ENCODE results near the gene C19orf81.
"Not testable (repeated sequence)": the region's sequence is repeated elsewhere in the genome, so short reads cannot be mapped to it uniquely, and the experiment has no call there.

The C19orf81 gene

DNA sequence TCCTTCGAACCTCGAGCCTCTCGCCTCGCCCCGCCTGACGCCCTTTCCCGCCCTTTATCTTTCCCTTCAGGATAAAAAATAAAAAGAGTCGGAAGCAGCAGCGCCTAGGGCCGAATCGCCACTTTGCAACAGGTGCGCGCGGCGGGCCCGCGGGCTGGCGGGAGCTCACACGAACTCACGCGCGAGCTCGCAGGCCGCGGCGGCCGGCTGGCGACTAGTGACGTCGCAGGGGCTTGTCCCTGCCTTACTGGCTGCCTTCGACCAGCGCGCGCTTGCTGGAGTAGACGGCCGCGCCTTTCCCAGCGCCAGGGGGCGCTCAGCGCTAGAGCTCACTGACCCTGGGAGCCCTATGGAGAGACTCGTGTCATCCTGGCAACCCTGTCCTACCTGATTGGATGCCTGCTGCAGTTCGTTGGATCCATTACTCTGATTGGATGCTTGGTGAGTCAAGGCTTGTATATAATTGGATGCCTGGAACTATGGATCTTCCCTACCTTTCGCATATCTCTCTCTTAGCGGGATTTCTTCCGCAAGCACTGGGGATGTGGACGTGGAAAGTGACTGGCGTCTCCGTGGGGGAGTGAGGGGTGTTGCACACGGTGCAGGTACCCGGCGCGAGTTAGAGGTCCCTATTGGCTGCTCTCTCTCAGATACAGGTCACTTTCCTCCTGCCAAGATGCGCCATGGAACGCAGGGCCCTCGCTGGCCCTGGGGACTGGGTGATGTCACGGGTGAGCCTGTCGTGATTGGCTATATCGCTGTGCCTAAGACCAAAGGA, 43.0 kb upstream of the C19orf81 start:
- DNase-seq (ENCODE audit: extremely low spot score); POLR2A ChIA-PET: not testable (repeated sequence)
- CTCF ChIA-PET, result interaction anchor here (0.5 kb wide), 1 partner anchor 43 kb away, joined by 4 read pairs; no protein-coding TSS in a partner anchor
- TF ChIP-seq L3MBTL2 (conservative IDR thresholded peaks at IDR 0.05), result 0 out of 2 replicates have a peak, but pooled peaks have one; percentile 16

GRCh38 chr19:50607388-50607787, 41.9 kb upstream of the C19orf81 start:
- POLR2A ChIA-PET, result interaction anchor here (0.6 to 1.0 kb wide), 4 partner anchors 17 to 128 kb away, joined by 3 to 4 read pairs (median 4); no protein-coding TSS in a partner anchor
- no peak for DNase-seq (ENCODE audit: extremely low spot score)
- CTCF ChIA-PET, result interaction anchor here (0.7 kb wide), 1 partner anchor 52 kb away, joined by 3 read pairs; no protein-coding TSS in a partner anchor

GRCh38 chr19:50607874-50608785, 41.1 kb upstream of the C19orf81 start:
- ChIA-PET POLR2A (interaction anchor here (0.6 to 1.0 kb wide), 4 partner anchors 18 to 129 kb away, joined by 3 to 4 read pairs (median 4); no protein-coding TSS in a partner anchor), CTCF (interaction anchor here (0.7 to 0.9 kb wide), 2 partner anchors 10 to 52 kb away, joined by 3 to 4 read pairs; no protein-coding TSS in a partner anchor)
- peak; percentile 98 for DNase-seq (ENCODE audit: extremely low spot score)
- TF ChIP-seq CTBP1 (IDR thresholded peaks at IDR 0.05; ENCODE audit: borderline replicate concordance) (no peak), TARDBP (IDR thresholded peaks at IDR 0.05) (no peak), SUZ12 (IDR thresholded peaks at IDR 0.05) (no peak), FOXA1 (IDR thresholded peaks at IDR 0.05) (no peak), BHLHE40 (IDR thresholded peaks at IDR 0.05; ENCODE audit: borderline replicate concordance) (no peak), NFRKB (IDR thresholded peaks at IDR 0.05) (no peak), SP1 (IDR thresholded peaks at IDR 0.05) (no peak), FOXK2 (IDR thresholded peaks at IDR 0.05) (no peak), FOXM1 (IDR thresholded peaks at IDR 0.05; ENCODE audit: borderline replicate concordance) (no peak), ZNF384 (IDR thresholded peaks at IDR 0.05) (peak; percentile 88), L3MBTL2 (conservative IDR thresholded peaks at IDR 0.05) (peak; percentile 92)
- TF ChIP-seq, protein P1, sequence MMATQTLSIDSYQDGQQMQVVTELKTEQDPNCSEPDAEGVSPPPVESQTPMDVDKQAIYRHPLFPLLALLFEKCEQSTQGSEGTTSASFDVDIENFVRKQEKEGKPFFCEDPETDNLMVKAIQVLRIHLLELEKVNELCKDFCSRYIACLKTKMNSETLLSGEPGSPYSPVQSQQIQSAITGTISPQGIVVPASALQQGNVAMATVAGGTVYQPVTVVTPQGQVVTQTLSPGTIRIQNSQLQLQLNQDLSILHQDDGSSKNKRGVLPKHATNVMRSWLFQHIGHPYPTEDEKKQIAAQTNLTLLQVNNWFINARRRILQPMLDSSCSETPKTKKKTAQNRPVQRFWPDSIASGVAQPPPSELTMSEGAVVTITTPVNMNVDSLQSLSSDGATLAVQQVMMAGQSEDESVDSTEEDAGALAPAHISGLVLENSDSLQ (IDR thresholded peaks at IDR 0.05), result no peak

More at GRCh38 chr19:50607388-50607787, 41.9 kb upstream of the C19orf81 start:
- no peak for TF ChIP-seq BHLHE40 (IDR thresholded peaks at IDR 0.05; ENCODE audit: borderline replicate concordance)
- TF ChIP-seq, protein P1 (IDR thresholded peaks at IDR 0.05), result no peak

DNA sequence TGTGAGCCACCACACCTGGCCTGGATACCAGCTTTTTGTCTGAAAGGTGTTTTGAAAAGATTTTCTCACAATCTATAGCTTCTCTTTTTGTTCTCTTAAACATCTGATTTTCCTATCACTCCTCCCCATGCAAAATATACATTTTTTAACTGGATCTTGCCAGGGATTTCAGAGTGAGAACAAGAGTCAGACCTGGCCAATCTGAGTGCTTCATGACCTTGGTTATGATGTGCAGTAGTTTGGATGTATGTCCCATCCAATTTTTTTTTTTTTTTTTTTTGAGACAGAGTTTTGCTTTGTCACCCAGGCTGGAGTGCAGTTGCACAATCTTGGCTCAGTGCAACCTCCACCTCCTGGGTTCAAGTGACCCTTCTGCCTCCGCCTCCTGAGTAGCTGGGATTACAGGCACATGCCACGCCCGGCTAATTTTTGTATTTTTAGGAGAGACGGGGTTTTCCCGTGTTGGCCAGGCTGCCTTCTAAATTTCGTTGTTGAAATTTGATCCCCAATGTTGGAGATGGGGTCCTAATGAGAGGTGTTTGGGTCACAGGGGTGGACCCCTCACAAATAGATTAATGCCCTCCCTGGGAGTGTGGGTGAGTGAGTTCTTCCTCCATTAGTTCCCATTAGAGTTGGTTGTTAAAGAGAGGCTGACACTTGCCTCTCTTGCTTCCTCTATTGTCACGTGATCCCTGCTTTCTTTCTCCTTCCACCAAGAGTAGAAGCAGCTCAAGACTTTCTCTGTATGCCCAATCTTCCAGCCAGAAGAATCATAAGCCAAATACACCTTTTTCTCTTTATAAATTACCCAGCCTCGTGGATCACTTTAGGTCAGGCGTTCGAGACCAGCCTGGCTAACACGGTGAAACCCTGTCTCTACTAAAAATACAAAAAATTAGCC, 36.5 kb upstream of the C19orf81 start:
- CTCF ChIA-PET, result interaction anchor here (0.6 kb wide), 1 partner anchor 149 kb away, joined by 4 read pairs; no protein-coding TSS in a partner anchor
- POLR2A ChIA-PET; DNase-seq (ENCODE audit: extremely low spot score): not testable (repeated sequence)

DNA sequence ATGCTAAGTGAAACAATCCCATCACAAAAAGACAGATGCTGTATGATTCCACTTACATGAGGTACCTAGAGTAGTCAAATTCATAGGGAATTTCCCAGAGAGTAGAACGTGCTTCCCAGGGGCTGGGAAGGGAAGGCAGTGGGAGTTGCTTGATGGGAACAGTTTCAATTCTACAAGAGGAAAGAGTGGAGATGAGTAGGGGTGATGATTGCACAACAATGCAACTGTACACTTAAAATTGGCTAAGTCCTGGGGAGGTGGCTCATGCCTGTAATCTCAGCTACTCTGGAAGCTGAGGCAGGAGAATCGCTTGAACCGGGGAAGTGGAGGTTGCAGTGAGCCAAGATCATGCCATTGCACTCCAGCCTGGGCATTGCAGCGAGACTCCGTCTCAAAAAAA, 30.9 kb upstream of the C19orf81 start:
- POLR2A ChIA-PET; CTCF ChIA-PET; DNase-seq (ENCODE audit: extremely low spot score): not testable (repeated sequence)

DNA sequence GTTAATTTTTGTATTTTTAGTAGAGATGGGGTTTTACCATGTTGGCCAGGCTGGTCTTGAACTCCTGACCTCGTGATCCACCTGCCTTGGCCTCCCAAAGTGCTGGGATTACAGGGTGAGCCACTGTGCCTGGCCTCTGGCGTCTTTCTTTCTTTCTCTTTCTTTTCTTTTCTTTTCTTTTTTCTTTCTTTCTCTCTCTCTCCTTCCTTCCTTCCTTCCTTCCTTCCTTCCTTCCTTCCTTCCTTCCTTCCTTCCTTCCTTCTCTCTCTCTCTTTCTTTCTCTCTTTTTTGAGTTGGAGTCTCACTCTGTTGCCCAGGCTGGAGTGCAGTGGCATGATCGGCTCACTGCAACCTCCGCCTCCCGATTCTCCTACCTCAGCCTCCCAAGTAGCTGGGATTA, 30.1 kb upstream of the C19orf81 start:
- CTCF ChIA-PET; POLR2A ChIA-PET; DNase-seq (ENCODE audit: extremely low spot score): not testable (repeated sequence)

GRCh38 chr19:50620394-50620906, 28.8 kb upstream of the C19orf81 start:
- DNase-seq (ENCODE audit: extremely low spot score); CTCF ChIA-PET; POLR2A ChIA-PET: not testable (repeated sequence)

- CTCF ChIA-PET, result no interaction called here
- DNase-seq (ENCODE audit: extremely low spot score), result no peak
- no peak for TF ChIP-seq ARNT (IDR thresholded peaks at IDR 0.05)
- no peak for TF ChIP-seq HDGF (IDR thresholded peaks at IDR 0.05; ENCODE audit: borderline replicate concordance)
- no peak for TF ChIP-seq NFRKB (IDR thresholded peaks at IDR 0.05)
- no peak for TF ChIP-seq ZNF384 (IDR thresholded peaks at IDR 0.05)
- no peak for TF ChIP-seq SP1 (IDR thresholded peaks at IDR 0.05)
- TF ChIP-seq ELF4 (IDR thresholded peaks at IDR 0.05), result no peak
- no peak for TF ChIP-seq LEF1 (IDR thresholded peaks at IDR 0.05; ENCODE audit: borderline replicate concordance)
- TF ChIP-seq FOXK2 (IDR thresholded peaks at IDR 0.05), result no peak
- TF ChIP-seq L3MBTL2 (conservative IDR thresholded peaks at IDR 0.05), result no peak
- no peak for TF ChIP-seq CTBP1 (IDR thresholded peaks at IDR 0.05; ENCODE audit: borderline replicate concordance)
- no peak for TF ChIP-seq FOXM1 (IDR thresholded peaks at IDR 0.05; ENCODE audit: borderline replicate concordance)
- no peak for TF ChIP-seq SUZ12 (IDR thresholded peaks at IDR 0.05)
- no peak for TF ChIP-seq FOXA1 (IDR thresholded peaks at IDR 0.05)
- TF ChIP-seq TARDBP (IDR thresholded peaks at IDR 0.05), result no peak
- TF ChIP-seq, protein P1 (IDR thresholded peaks at IDR 0.05), result no peak
- no peak for TF ChIP-seq BHLHE40 (IDR thresholded peaks at IDR 0.05; ENCODE audit: borderline replicate concordance)
- POLR2A ChIA-PET, result no interaction called here
Observed at GRCh38 chr19:50624949-50625600, 24.2 kb upstream of the C19orf81 start.
